ENCODE measurements around the gene CYB5D1. TPM values are rescaled to one million over a fixed set of nuclear protein-coding genes. Genes with fewer than 3 reads are reported as not detected.
A peak's percentile ranks its signal among the peaks of the same experiment; 100 is the strongest.

Gene CYB5D1
- total and polyA plus RNA-seq, 2 of the 8 experiments (the other 6 are each of a cell fraction or from before 2014, with no cell fraction given) = 11.0 to 18.0 TPM

DNA sequence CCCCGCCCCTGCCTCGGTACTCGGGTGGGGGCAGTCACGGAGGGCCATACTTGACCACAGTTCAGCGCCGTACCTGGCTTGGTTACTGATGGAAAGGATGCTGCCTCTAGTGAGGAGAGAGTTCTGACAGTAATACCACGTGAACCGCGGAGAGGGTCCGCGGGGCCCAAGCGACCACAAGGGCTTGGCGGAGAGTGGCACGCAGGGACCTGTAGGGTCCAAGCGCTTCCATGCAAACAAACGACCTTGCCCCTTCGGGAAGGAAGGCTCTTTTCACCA is 14.6 kb upstream of the CYB5D1 start:
- peak in 1 of 2 experiments; percentile 76 for DNase-seq (ENCODE audit: low read depth in 1 of 2, low spot score in 2 of 2)
- no peak overlapping the region for H3K56ac ChIP-seq (replicated peaks; ENCODE audit: insufficient read length, low read depth, low read length)
- peak overlapping the region in 1 of 4 experiments; percentile 23; a peak in 2 of 7 replicates for H3K9ac ChIP-seq (replicated peaks in 1 of 4; ENCODE audit: extremely low read depth in 1 of 4, low read depth in 3 of 4, low read length in 3 of 4)
- no peak overlapping the region; the same call in 1 of the 2 replicates for H3K18ac ChIP-seq (ENCODE audit: extremely low read depth, low read length)
- H3K79me2 ChIP-seq (ENCODE audit: control insufficient read depth in 1 of 2, insufficient read depth in 2 of 2, low read length in 2 of 2) = no peaks in the 10 kb centered on the region
- peaks cover 10 to 25% (median 18%) of the 10 kb centered on the region in 4 experiments for H3K4me1 ChIP-seq (replicated peaks in 1 of 4; ENCODE audit: control insufficient read depth in 3 of 4, insufficient read depth in 4 of 4, low read length in 3 of 4)
- no peak overlapping the region for H2AK5ac ChIP-seq (ENCODE audit: low read depth, low read length)
- peaks cover 18 to 53% (median 49%) of the 10 kb centered on the region in 4 experiments for H3K27me3 ChIP-seq (replicated peaks in 1 of 4; ENCODE audit: control insufficient read depth in 3 of 4, extremely low read depth in 1 of 4, insufficient read depth in 3 of 4, low read length in 3 of 4)
- no peak overlapping the region for H2BK120ac ChIP-seq (replicated peaks; ENCODE audit: low read depth, low read length)
- no peak overlapping the region for H3K23ac ChIP-seq (ENCODE audit: insufficient read length)
- FAIRE-seq = no peak
- no peaks in the 10 kb centered on the region for H3K9me3 ChIP-seq (ENCODE audit: insufficient read depth in 2 of 2, low read depth in 1 of 2, low read length in 1 of 2)
- H4K20me1 ChIP-seq (replicated peaks in 1 of 2; ENCODE audit: control insufficient read depth in 1 of 2, insufficient read depth in 2 of 2, low read length in 2 of 2) = peaks cover 12 to 42% of the 10 kb centered on the region in 2 experiments
- no peak overlapping the region for H3K14ac ChIP-seq (ENCODE audit: insufficient read length)
- no peak overlapping the region for H2AFZ ChIP-seq (ENCODE audit: low read length)
- no peak overlapping the region for H4K91ac ChIP-seq (replicated peaks; ENCODE audit: insufficient read length, low read length)
- H3K4me3 ChIP-seq (ENCODE audit: extremely low read depth in 1 of 4, insufficient read depth in 2 of 4, low read depth in 3 of 4, low read length in 4 of 4) = peak overlapping the region; percentile 70 to 98 (median 86)
- 3% methylated on average over 16 of the region's 17 CpGs; no CpG with 5 or more reads in 1 of the 2 experiments for whole genome bisulfite sequencing, 2 experiments (ENCODE audit: extremely low coverage in 1 of 2, insufficient coverage in 1 of 2, insufficient read length in 1 of 2, insufficient replicate concordance in 2 of 2, low coverage in 1 of 2, low lambda C conversion rate in 2 of 2, missing lambda C conversion rate in 1 of 2)
- ChIA-PET CTCF (ENCODE audit: partially characterized antibody) (interaction anchor here (0.6 to 2.1 kb wide), 9 partner anchors 8 to 143 kb away, joined by 3 to 6 read pairs (median 4); partner anchors contain the start of gene EFNB3), POLR2A (ENCODE audit: partially characterized antibody) (interaction anchor here (0.6 to 4.2 kb wide), 6 partner anchors 10 to 140 kb away, joined by 3 to 20 read pairs (median 8); partner anchors contain the start of genes CYB5D1, KDM6B, NAA38 and TMEM88)
- H3K4me2 ChIP-seq (ENCODE audit: insufficient read depth in 1 of 2, low read depth in 2 of 2, low read length in 2 of 2) = peak overlapping the region; percentile 96 to 100
- peak overlapping the region; percentile 48; the same call in 1 of the 2 replicates for H2BK15ac ChIP-seq (ENCODE audit: low read length)
- no peak overlapping the region for H2BK20ac ChIP-seq (ENCODE audit: low read length)
- H3K36me3 ChIP-seq (ENCODE audit: control insufficient read depth in 2 of 4, insufficient read depth in 4 of 4, low read length in 3 of 4) = no peaks in the 10 kb centered on the region; a peak in 1 of 8 replicates
- H2BK12ac ChIP-seq (ENCODE audit: low read depth, low read length) = no peak overlapping the region; the same call in 1 of the 2 replicates
- H2BK5ac ChIP-seq (ENCODE audit: low read depth, low read length) = peak overlapping the region; percentile 78; the same call in 1 of the 2 replicates
- no peaks in the 10 kb centered on the region for H3K79me1 ChIP-seq (ENCODE audit: low read depth, low read length)
- peaks cover 34% of the 10 kb centered on the region for H3K23me2 ChIP-seq (ENCODE audit: low read depth, low read length)
- H4K5ac ChIP-seq (ENCODE audit: insufficient read length, low read depth, low read length) = no peak overlapping the region
- no peak overlapping the region for H3K4ac ChIP-seq (replicated peaks; ENCODE audit: insufficient read length, low read depth, low read length)
- H3K27ac ChIP-seq (ENCODE audit: low read depth, low read length) = no peak overlapping the region
- H4K8ac ChIP-seq (ENCODE audit: extremely low read depth, insufficient read depth, low read length) = no peak overlapping the region
- TF ChIP-seq SIN3A (conservative IDR thresholded peaks at IDR 0.05 in 1 of 2, IDR thresholded peaks at IDR 0.05 in 1 of 2; ENCODE audit: low read depth in 1 of 2, low read length in 2 of 2) (no peak), CREB1 (IDR thresholded peaks at IDR 0.05) (no peak), RFX5 (IDR thresholded peaks at IDR 0.05; ENCODE audit: borderline replicate concordance, low read depth, low read length) (no peak), EZH2 (IDR thresholded peaks at IDR 0.05; ENCODE audit: low read depth, low read length, severe bottlenecking) (no peak), EP300 (IDR thresholded peaks at IDR 0.05; ENCODE audit: borderline replicate concordance in 1 of 2, low read depth in 2 of 2, low read length in 2 of 2) (no peak), RXRA (IDR thresholded peaks at IDR 0.05; ENCODE audit: insufficient read depth, low read depth, low read length) (no peak), TAF1 (IDR thresholded peaks at IDR 0.05; ENCODE audit: low read depth, low read length) (no peak), ASH2L (IDR thresholded peaks at IDR 0.05; ENCODE audit: low read length) (peak; percentile 57), SAP30 (IDR thresholded peaks at IDR 0.05; ENCODE audit: insufficient read depth, insufficient replicate concordance, low read length) (no peak), ZNF274 (IDR thresholded peaks at IDR 0.05; ENCODE audit: borderline replicate concordance, extremely low read depth, low read length) (no peak)
- TF ChIP-seq, protein P1, sequence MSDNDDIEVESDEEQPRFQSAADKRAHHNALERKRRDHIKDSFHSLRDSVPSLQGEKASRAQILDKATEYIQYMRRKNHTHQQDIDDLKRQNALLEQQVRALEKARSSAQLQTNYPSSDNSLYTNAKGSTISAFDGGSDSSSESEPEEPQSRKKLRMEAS (IDR thresholded peaks at IDR 0.05) = peak; percentile 56; the same call in 1 of the 2 replicates
- TF ChIP-seq, protein P2, sequence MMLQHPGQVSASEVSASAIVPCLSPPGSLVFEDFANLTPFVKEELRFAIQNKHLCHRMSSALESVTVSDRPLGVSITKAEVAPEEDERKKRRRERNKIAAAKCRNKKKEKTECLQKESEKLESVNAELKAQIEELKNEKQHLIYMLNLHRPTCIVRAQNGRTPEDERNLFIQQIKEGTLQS (IDR thresholded peaks at IDR 0.05; ENCODE audit: insufficient read depth, low read depth, low read length) = no peak

Data from H1 (cell line).